Vagina (tissue), 2 donors: ENCODE results near the gene KBTBD3.

Experiments used
- CTCF ChIP-seq, 3 experiments: fragments of 450-650 bp in 2 of 3; fragments of 200-600 bp in 1 of 3; sonication (generic) in 1 of 3; IDR thresholded peaks; one replicate each; pipeline ENCODE4 v1.5.1; 2017 to 2019; ENCODE audit warnings: antibody characterized with exemption in 3 of 3, mild to moderate bottlenecking in 2 of 3, moderate library complexity in 2 of 3
- POLR2A ChIP-seq, 2 donors: fragments of 450-650 bp; IDR thresholded peaks; one replicate each; pipeline ENCODE4 v1.6.1; 2017; ENCODE audit warnings: antibody characterized with exemption in 2 of 2, mild to moderate bottlenecking in 2 of 2, moderate library complexity in 2 of 2
- POLR2AphosphoS5 ChIP-seq, 2 donors: sonication (generic); formaldehyde crosslinking; IDR thresholded peaks; one replicate each; pipeline ENCODE4 v1.9.0; 2017; ENCODE audit warnings: antibody characterized with exemption in 2 of 2, mild to moderate bottlenecking in 2 of 2, low read depth in 1 of 2; ENCODE audit not compliant: insufficient read depth in 1 of 2

- no peak for TF ChIP-seq CTCF (IDR thresholded peaks at IDR 0.05)
- TF ChIP-seq POLR2AphosphoS5 (IDR thresholded peaks at IDR 0.05; ENCODE audit: insufficient read depth in 1 of 2, low read depth in 1 of 2): no peak
- no peak for TF ChIP-seq POLR2A (IDR thresholded peaks at IDR 0.05)
Measured at GRCh38 chr11:106051103-106051502, 26.0 kb downstream of the KBTBD3 start.
